Suprapubic skin (tissue), 3 donors: ENCODE measurements around the gene GFAP.

Source experiments
- CTCF ChIP-seq, 2 donors: fragments of 200-600 bp in 1 of 2; fragments of 450-650 bp in 1 of 2; sonication (generic) in 1 of 2; IDR thresholded peaks; one replicate each; pipeline ENCODE4 v1.5.1; 2016 to 2019; ENCODE audit warnings: antibody characterized with exemption in 2 of 2, mild to moderate bottlenecking in 1 of 2, moderate library complexity in 1 of 2
- POLR2A ChIP-seq, 2 donors: fragments of 450-650 bp; IDR thresholded peaks; one replicate each; pipeline ENCODE4 v1.6.1; 2017; ENCODE audit warnings: antibody characterized with exemption in 2 of 2, mild to moderate bottlenecking in 2 of 2, moderate library complexity in 2 of 2

GRCh38 chr17:44887971-44888954 is 27.0 kb downstream of the GFAP start:
- TF ChIP-seq CTCF (IDR thresholded peaks at IDR 0.05) (no peak), POLR2A (IDR thresholded peaks at IDR 0.05) (no peak)
